Stimulated activated CD4-positive, alpha-beta T cell treated with anti-CD3 and anti-CD28 coated beads, Interleukin-15, amount 100 ng/mL, for 24 hours (primary cell): ENCODE data around the gene ADARB2.

Source experiments
- DNase-seq: peaks from one replicate; pipeline ENCODE4 v3.0.0-alpha.2; 2020

ADARB2 gene

DNA sequence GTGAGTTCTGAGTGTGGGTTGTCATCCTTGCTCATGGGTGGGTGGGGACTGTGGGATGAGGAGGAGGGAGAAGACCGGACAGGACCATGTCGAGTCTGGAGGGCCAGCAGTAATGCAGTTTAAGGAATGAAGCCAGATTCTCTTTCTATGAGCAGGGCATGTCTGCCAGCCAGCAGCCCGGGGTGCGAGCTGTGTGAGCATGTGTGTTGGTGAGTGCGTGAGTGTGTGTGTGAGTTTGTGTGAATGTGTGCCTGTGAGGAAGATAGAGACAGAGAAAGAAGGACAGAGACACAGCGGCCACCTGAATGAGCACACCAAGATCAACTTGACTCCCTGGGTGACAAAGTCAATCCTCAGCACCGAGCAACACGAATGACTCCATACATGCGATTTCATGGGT is 52.3 kb downstream of the ADARB2 start:
- DNase-seq = no peak

DNA sequence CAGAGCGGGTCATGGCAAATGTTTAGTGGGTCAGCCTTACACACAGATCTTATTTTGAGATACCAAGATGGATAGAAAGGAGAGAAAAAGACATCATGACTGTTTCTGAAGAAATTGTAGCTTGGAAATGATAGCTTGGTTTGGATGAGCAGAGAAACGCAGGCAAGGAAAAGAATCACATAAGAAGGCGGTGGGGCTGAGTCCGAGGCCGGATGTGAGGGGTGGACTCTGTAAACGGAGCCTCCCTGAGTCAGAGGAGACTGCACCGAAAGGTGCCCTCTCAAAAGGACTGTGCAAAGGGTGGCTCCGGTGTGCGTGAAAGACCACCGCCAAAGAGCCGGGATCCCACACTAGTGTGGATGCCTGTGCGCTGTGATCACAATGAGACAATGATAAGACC is 53.7 kb downstream of the ADARB2 start:
- no peak for DNase-seq

DNA sequence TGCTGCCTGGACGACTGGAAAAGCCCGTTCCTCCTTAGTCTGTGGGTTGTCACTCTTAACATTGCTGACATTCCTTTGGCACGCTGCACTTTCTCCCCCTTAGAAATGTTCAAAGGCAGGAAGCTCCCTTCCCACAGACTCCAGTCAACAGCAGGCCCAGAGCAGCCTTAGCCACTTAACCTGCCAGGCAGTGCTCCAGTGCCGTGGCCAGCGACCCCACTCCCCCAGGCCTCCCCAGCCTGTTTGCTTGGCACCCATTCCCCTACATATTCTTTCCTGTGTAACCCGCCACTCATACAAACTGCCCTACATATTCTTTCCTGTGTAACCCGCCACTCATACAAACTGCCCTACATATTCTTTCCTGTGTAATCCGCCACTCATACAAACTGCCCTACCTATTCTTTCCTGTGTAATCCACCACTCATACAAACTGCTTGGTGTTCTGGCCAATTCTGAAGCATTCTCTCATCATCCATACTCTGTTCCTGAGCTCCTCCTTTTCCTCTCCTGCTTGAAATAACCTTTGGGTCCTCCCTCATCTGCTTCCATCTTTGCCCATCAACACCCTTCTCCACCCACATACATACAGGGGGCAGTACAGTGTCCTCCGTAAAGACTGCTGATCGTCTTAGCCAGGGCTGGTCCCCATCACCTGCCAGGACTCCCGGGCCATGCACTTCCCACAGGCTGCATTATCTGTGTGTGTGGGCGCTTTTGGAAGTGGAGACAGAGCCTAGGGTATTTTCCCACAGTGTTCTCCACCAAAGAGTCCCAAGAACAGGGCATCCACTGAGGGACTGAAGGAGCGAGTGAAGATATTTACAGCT is 57.3 kb downstream of the ADARB2 start:
- DNase-seq = no peak

DNA sequence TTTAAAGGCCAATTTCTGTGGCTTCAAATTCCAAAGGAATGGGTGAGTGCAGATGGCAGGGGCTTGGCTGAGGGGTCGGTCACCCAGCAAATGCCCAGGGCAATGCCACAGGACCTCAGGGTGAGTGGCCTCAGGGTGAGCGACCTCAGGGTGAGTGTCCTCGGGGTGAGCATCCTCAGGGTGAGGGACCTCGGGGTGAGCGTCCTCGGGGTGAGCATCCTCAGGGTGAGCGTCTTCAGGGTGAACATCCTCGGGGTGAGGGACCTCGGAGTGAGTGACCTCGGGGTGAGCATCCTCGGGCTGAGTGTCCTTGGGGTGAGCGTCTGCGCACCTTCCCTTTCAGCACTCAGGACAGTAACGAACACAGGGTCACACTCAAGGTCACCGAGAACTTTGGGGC is 59.2 kb downstream of the ADARB2 start:
- no peak for DNase-seq

DNA sequence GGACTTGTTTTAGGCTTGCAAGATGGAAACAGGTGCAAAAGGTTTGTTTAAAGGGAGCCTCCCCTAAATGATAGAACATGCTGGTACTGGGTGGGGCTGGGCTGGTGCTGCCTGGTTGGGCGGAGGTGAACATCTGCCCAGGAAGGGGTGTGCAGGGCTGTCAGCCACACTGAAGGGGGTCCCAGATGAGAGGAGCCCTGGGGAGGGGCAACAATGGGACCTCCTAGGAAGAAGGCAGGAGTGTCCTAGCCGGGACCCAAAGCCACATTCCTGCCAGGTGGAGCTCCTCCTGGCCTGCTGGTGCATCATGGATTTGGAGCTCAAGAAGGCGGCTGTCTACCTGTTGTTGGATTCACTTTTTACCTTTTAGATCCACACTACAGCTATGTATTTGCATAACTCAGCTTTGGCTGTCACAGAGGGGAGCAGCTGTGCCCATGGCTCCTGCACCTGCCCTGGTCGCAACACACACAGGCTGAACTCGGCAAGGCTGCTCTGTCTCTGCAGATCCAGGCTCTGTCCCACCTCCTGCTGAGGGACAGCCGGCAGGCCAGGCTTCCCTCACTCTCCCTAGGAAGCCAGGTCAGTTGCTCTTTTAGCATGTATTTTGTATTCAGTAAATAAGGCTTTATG is 59.9 kb downstream of the ADARB2 start:
- DNase-seq = no peak

DNA sequence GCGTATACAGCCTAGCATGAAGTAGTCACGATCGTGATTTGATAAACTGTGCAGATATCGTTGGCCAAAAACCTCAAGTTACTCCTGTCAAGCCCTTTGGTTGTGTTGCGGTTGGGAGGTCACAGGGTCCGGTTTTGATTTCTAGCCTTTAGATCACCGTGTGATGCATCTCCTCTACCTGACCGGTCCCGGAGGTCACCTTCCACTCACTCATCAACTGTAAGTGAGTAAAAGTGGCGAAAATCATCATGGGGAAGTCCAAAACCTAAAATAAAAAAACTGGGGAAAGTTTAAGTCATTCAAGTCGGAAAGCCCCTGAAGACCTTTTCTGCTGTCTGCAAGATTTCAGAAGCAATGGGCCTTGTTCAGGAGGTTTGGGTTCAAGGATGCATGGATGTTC is 62.8 kb downstream of the ADARB2 start:
- no peak for DNase-seq

DNA sequence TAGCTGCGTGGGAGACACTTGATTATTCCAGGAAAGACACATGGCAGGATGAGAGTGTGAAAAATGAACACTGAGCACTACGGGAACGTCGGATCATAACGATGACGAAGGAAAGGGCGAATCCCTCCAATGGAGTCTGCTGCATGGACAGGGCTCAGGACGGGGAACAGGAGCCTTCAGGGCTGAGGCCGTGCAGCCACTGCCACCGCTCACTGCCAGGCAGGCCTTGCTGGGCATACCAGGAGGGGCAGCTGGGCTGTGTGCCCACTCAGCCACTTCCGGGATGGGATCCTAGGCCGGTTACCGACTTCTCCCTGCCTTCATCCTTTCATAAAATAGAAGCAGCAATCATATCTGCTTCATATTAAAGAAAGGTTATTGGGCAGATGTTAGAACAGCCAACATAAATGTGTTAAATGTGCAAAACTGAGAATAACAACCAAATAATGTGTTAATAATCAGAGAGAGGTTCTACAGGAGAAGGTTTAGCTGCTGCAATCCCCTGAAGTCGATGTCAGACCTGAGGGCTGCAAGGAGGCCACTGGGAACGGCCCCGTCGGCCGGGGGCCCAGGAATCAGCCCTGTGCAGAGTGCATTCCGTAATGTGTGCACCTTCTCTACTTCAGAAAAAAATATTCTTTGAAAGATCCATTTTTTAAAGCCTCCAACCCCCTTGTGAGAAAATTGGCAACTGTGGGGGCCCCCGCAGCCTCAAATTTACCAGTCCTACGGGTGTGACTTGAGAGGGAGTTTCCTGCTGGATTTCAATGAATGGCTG is 63.6 kb downstream of the ADARB2 start:
- DNase-seq = no peak

DNA sequence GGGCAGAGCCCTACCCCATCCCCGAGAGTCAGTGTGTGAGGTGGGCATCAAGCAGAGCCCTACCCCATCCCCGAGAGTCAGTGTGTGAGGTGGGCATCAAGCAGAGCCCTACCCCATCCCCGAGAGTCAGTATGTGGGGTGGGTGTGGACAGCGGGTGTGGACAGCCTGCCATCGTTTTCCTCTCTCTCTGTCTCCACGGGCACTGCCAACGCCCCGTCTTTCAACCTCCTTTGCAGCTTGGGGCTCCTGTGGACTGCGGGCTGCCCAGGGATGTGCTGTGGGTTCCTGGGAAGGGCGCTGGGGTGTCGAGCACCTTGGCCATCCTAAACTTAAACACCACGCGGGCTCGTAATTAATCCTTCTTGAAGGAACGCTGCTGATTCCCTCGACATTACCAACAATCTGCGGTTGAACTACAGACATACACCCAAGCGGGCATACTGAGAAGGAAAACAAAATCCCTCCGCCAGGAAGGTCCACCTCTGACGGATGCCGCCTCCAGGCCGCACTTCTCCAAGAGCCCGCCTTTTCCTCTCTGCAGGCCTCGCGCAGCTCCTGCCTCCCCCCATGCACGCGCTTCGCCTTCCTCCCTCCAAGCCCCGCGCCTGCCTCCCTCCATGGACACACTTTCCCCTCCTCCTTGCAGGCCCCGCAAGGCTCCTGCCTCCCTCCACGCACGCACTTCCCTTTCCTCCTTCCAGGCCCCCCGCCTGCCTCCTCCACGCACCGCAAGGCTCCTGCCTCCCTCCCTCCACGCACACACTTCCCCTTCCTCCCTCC is 65.1 kb downstream of the ADARB2 start:
- no peak for DNase-seq

DNA sequence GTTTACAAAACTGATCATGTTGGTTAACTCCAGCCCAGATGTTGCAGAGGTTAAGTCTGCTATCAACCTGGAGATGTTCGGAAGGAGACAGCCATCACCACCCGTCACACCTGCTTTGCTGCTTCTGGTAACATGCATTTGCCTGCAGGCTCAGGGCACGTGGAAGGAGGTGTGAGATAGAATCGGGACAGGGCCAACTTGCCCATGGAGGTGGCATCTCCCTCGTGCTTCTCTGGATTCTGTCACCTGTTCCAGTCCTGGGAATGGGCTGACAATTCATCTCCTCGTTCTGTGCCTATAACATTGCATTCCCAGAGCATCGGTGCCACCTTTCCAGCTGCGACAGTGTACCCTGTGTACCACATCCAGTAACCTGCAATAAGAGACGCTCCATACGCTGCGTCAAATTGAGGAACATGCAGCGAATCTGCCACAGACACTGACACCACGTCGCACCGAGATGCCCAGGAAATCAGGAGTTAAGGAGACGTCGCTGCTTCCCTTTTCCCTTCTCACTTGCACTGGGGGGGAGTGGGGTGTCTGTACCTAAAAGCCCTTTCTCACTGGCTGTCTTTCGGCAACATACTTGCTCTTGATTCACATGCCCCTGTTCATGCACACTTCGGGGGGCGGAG is 65.8 kb downstream of the ADARB2 start:
- no peak for DNase-seq

DNA sequence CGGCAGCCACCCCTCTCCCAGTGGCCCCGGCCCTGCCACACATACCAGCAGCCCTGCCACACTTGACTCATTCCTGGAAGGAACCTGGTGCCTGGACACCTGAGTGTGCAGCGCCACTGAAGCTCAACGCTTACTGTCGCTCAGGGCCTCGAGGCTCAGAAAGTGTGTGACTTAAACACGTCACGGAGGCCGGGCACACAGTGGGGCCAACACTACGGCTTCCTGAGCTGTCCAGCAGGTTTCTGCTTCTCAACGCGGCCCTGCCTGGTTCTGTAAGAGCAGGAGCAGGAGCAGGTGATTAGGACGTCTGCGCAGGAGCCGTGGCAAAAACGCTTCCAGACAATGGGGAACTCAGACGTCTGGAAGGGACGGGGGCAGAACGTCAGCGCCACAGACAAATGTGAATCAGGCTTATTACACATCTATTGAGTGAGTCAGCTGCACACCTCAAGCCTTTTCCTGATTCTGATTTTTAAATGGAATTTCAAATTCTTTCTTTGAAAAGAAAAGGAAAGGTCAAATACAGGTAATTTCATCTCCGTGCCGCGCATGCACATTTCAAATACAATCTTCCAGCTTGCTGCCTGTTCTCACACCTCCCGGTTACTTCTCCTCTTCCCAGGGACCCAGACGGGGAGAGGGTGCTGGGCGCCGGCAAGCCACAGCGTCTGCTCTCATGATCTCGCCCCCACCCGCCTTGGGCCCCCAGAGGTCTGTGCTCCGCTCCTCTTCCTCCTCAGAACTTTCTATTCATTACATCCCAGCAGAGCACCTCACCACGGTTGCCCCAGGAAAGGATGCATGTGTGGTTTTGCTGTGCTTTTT is 66.6 kb downstream of the ADARB2 start:
- DNase-seq = no peak

DNA sequence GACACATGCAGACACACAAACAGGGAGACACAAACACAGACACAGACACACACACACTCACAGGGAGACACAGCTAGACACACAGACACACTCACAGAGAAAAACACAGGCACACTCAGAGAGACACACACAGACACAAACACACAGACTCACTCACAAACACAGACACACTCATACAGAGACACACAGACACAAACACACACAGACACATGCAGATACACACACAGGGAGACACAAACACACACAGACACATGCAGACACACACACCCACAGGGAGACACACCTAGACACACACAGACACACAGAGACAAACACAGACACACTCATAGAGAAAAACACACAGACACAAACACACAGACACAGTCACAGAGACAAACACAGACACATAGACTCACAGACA is 67.9 kb downstream of the ADARB2 start:
- no peak for DNase-seq

DNA sequence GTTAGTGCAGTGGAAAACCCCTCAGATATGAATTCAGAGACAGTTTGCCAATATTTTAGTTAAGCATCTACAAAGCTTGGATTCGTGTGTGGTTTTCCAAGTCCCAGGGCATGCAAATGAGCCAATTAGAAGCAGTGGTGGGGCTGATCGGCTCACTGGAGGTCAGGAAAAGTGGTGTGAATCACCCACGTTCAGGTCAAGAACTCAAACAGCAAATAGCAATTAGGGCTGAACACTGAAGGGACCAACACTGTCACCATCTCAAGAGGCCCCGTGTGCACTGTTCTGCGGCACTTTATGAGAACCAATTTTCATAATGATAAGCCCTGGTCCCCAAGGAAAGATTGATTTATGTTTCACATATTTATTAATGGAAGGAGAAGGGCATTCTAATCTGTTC is 68.9 kb downstream of the ADARB2 start:
- no peak for DNase-seq

DNA sequence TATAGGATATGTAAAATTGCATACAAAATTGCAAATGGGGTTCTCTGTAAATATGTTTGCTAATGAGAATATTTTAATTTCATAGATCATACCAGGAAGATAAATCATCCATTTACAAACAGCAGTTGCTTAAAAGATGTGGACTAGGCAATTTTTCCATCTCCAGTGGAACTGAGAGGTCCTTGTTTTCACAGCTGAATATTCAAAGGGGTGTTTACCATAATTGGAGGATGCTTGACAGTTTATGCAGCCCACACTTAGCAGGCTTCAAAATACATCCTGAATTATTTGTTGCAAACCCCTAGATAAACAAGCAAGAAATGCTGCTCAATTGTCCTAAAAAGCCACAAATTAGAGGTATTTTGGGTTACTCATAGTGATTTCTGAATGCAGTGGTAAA is 69.9 kb downstream of the ADARB2 start:
- DNase-seq = no peak

DNA sequence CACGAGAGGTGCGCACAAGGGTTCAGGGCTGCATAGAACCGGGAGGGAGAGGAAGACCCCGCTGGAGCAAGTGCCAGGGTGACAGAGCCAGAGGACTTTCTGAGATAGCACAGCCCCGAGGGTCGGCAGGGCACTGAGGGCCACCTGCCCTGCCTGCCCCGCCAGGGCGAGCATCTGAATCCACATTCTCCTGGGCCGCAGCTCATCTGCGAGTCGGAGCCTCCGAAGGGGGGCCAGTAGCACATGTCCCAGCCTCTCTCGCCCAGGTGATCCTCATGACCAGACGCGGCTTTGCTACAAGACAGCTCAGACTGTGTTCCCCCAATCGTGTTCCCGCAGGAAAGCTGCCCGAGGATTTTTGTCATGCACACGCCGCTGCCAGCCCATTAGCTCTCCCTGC is 71.2 kb downstream of the ADARB2 start:
- DNase-seq = no peak

DNA sequence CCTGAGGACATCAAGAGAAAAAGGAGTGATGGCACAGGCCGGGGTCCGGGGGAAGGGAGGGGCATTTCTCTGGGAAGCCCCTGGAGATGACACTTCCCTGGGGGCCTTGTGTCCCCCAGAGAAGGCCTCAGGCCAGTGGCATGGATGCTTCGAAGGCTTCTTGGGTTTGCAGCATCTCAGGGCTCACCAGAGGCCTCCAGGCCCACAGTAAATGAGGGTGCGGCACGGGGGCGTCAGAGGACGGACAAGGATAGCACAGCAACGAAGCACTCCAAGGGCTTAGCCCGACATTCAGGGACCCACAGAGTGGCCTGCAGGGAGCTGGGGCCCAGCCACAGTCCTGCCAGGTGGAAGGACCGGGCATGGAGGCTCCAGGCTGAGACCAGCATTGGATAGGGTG is 71.6 kb downstream of the ADARB2 start:
- no peak for DNase-seq

DNA sequence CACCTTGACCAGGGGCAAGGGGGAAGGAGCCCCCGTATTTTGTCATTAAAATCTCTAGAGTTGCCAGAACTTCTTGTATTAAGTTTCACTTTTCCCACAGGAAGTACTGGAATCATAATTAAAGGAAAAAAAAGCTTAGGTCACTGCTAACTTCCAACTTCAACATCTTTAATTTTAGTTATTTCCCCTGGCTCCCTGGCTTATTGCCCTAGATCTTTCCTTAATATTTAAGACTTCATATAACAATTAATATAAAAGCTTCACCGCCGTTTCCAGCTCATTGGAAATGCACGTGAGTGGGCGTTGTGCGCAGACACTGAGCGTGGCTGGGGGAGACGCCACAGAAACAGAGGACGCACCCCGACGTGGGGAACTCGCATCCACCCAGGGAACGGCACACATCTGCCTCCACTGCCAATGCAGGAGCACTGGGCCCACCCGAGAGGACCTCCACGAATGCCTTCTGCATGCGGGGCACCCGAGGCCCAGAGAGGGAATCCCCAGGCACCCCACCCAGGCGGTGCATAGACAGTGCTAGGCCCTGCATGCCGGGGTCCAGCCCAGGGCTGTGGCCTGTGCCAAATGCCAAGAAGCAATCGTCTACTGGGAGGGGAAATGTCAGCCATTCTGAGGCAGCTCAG is 72.2 kb downstream of the ADARB2 start:
- no peak for DNase-seq

DNA sequence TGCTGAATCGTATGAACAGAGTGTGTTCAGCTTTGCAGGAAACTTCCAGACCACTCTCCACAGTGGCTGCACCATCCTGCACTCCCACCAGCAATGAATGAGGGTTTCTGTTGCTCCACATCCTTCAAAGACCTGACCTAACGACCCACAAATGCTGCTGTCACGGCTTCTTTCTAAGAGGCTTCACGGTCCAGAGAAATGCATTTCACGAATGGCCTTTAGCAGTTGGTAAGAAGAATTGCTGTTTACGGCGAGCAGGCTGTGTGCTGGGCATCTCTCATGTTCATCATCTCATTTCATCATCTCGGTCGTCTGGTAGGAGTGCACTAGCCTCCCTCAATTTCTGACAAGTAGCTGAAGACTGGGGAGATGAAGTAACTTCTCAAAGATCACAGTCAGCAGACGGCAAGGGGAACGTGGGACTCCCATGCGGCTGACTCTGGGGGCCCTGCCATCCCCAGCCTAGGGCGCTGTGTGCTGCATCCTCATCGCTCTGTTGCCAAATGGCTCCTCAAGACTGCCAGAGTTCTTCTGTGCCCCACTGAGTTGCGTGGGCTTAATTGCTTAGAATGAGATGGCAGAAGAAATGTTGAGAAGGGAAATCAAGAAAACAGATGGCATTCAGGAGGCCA is 72.9 kb downstream of the ADARB2 start:
- no peak for DNase-seq

DNA sequence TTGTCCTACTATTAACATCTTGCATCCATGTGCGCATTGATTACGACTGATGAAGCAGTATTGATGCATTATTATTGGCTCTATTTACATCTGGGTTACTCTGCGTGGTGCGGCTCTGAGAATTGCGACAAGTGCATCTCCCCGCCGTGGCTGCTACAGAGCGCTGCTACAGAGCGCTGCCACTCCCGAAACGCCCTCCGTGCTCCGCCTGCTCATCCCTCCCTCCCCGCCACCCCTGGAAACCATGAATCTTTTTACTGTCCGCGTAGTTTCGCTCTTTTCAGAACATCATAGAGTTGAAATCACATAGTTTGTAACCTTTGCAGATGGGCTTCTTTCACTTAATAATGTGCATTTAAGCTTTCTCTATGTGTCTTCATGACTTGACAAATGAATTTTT is 74.1 kb downstream of the ADARB2 start:
- no peak for DNase-seq

DNA sequence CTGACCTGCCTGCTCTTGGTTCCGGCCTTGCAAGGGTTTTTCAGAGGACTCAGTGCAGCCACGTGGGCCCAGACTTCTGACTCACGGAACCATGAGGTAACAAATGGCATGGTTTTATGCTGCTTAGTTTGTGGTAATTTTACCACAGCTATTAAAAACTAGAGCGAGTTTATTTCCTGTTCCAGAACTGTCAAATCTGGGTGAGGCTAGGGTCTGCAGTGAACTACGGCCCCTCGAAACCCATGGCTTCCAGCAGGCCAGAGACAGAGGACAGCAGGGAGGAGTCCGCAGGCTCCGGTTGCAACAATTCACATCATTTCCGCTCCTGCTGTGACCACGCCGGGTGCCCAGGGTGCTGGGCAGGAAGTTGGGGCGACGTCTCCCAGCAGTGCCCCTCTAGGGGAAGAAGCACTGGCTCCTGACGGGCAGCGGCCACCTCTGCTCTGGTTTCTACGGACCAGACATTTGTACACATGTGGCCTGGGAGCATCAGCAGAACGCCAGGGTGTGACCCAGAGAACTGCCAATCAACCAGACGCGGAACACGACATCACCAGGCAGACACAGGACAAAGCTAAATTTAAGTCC is 74.8 kb downstream of the ADARB2 start:
- DNase-seq = no peak

DNA sequence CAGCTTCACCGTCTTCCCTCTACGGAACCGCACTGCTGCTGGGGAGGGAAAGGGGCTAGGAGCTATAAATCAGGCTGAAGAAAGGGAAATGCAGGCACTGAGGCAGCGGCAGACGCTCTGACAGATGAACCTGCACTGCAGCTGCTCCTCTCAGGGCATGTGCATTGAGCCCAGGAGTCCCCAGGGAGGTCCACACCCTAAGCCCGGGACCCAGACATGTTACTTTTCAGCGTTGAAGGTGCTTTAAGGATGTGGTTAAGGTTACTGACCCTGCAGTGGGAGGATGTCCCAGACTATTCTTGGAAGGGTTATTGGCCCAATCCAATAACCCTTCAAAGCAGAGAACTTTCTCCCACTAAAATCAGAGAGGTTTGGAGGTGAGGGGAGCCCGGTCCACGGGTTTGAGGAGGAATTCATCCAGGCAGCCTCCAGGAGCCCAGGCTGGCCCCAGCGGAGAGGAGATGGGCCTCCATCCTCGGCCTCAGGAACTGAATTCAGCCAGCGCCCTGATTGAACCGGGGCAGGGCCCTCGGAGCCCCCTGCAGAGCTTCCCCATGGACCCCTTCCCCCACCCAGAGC is 75.4 kb downstream of the ADARB2 start:
- DNase-seq = no peak
